Measurements from ENCODE around the gene SRCIN1. TPM values are rescaled to one million over a fixed set of nuclear protein-coding genes. Genes with fewer than 3 reads are reported as not detected.
A peak's percentile ranks its signal among the peaks of the same experiment; 100 is the strongest.

SRCIN1 gene
- total and polyA plus RNA-seq, 2 experiments from 2014 or later, result 2.3 to 10.8 TPM

- H3K4me1 ChIP-seq (ENCODE audit: low read depth), result peaks cover 17% of the 10 kb centered on the region
- no peaks in the 10 kb centered on the region for H3K9me3 ChIP-seq (ENCODE audit: low read depth)
- H3K27me3 ChIP-seq, result peaks cover 34% of the 10 kb centered on the region
- H3K27ac ChIP-seq, result peak overlapping the region; percentile 44
- DNase-seq (ENCODE audit: low read depth in 1 of 2, low spot score in 1 of 2), result peak; percentile 33 to 66
- TF ChIP-seq, protein P1, sequence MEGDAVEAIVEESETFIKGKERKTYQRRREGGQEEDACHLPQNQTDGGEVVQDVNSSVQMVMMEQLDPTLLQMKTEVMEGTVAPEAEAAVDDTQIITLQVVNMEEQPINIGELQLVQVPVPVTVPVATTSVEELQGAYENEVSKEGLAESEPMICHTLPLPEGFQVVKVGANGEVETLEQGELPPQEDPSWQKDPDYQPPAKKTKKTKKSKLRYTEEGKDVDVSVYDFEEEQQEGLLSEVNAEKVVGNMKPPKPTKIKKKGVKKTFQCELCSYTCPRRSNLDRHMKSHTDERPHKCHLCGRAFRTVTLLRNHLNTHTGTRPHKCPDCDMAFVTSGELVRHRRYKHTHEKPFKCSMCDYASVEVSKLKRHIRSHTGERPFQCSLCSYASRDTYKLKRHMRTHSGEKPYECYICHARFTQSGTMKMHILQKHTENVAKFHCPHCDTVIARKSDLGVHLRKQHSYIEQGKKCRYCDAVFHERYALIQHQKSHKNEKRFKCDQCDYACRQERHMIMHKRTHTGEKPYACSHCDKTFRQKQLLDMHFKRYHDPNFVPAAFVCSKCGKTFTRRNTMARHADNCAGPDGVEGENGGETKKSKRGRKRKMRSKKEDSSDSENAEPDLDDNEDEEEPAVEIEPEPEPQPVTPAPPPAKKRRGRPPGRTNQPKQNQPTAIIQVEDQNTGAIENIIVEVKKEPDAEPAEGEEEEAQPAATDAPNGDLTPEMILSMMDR (IDR thresholded peaks at IDR 0.05; ENCODE audit: low read depth, low read length), result no peak
- H3K36me3 ChIP-seq, result no peaks in the 10 kb centered on the region
- H3K4me3 ChIP-seq, result no peak overlapping the region
Measured at GRCh38 chr17:38601539-38602351, 4.0 kb downstream of the SRCIN1 start.

- TF ChIP-seq, protein P1 (IDR thresholded peaks at IDR 0.05; ENCODE audit: low read depth, low read length), result no peak
- Histone ChIP-seq H3K27me3 (peaks cover 29% of the 10 kb centered on the region), H3K9me3 (ENCODE audit: low read depth) (no peaks in the 10 kb centered on the region), H3K36me3 (no peaks in the 10 kb centered on the region), H3K27ac (no peak overlapping the region), H3K4me1 (ENCODE audit: low read depth) (peaks cover 18% of the 10 kb centered on the region), H3K4me3 (no peak overlapping the region)
- no peak for DNase-seq (ENCODE audit: low read depth in 1 of 2, low spot score in 1 of 2)
Measured at GRCh38 chr17:38600906-38601305, 4.8 kb downstream of the SRCIN1 start.

- H3K27ac ChIP-seq, result no peak overlapping the region
- no peak overlapping the region for H3K4me3 ChIP-seq
- peaks cover 20% of the 10 kb centered on the region for H3K4me1 ChIP-seq (ENCODE audit: low read depth)
- no peaks in the 10 kb centered on the region for H3K36me3 ChIP-seq
- H3K9me3 ChIP-seq (ENCODE audit: low read depth), result no peaks in the 10 kb centered on the region
- H3K27me3 ChIP-seq, result peaks cover 28% of the 10 kb centered on the region
- TF ChIP-seq, protein P1 (IDR thresholded peaks at IDR 0.05; ENCODE audit: low read depth, low read length), result no peak
- no peak for DNase-seq (ENCODE audit: low read depth in 1 of 2, low spot score in 1 of 2)
Measured at GRCh38 chr17:38600416-38600815, 5.3 kb downstream of the SRCIN1 start.

DNA sequence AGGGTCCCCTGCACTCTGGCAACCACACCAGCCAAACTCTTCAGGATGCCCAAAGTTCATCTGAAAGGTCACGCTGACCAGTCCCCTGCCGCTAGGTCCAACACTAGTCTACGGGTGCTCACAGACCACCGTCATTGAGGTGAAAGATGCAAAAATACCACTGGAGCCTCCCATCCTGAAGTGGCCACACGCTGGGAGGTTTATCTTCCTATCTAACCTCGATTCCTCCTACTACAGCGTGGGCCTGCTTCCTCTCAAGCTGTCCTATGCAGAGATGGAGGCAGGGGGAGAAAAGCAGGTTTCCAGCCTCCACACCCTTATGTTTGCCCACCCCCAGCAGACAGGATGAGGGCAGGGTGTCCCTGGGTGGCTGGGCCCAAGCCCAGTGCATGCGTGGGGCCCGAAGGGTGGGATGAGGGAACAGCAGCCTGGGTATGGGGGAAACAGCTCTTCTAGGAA is 6.3 kb downstream of the SRCIN1 start:
- no peaks in the 10 kb centered on the region for H3K9me3 ChIP-seq (ENCODE audit: low read depth)
- H3K36me3 ChIP-seq, result no peaks in the 10 kb centered on the region
- H3K27ac ChIP-seq, result no peak overlapping the region
- TF ChIP-seq, protein P1 (IDR thresholded peaks at IDR 0.05; ENCODE audit: low read depth, low read length), result no peak
- no peak overlapping the region for H3K4me3 ChIP-seq
- peaks cover 18% of the 10 kb centered on the region for H3K27me3 ChIP-seq
- DNase-seq (ENCODE audit: low read depth in 1 of 2, low spot score in 1 of 2), result no peak
- H3K4me1 ChIP-seq (ENCODE audit: low read depth), result peaks cover 20% of the 10 kb centered on the region

- H3K4me1 ChIP-seq (ENCODE audit: low read depth), result peaks cover 20% of the 10 kb centered on the region
- TF ChIP-seq, protein P1 (IDR thresholded peaks at IDR 0.05; ENCODE audit: low read depth, low read length), result no peak
- H3K4me3 ChIP-seq, result no peak overlapping the region
- H3K9me3 ChIP-seq (ENCODE audit: low read depth), result no peaks in the 10 kb centered on the region
- no peak overlapping the region for H3K27ac ChIP-seq
- no peak for DNase-seq (ENCODE audit: low read depth in 1 of 2, low spot score in 1 of 2)
- no peaks in the 10 kb centered on the region for H3K36me3 ChIP-seq
- peaks cover 13% of the 10 kb centered on the region for H3K27me3 ChIP-seq
Measured at GRCh38 chr17:38598995-38599394, 6.8 kb downstream of the SRCIN1 start.
